HG02870 (cell line): ENCODE data around the gene PTCH1.

ENCODE experiments used
- ATAC-seq: cut with Tn5 transposase; IDR thresholded peaks from one replicate; pipeline ENCODE4 v1.9.1; 2021; ENCODE audit warnings: mild to moderate bottlenecking, moderate library complexity; ENCODE audit not compliant: unreplicated experiment

Gene PTCH1

GRCh38 chr9:95513711-95514110 is 3.1 kb downstream of the PTCH1 start:
- no peak for ATAC-seq

- no peak for ATAC-seq
Measured at GRCh38 chr9:95512709-95513095, 4.1 kb downstream of the PTCH1 start.

GRCh38 chr9:95511952-95512708 is 4.6 kb downstream of the PTCH1 start:
- no peak for ATAC-seq

- no peak for ATAC-seq
Measured at GRCh38 chr9:95511616-95511931, 5.2 kb downstream of the PTCH1 start.

DNA sequence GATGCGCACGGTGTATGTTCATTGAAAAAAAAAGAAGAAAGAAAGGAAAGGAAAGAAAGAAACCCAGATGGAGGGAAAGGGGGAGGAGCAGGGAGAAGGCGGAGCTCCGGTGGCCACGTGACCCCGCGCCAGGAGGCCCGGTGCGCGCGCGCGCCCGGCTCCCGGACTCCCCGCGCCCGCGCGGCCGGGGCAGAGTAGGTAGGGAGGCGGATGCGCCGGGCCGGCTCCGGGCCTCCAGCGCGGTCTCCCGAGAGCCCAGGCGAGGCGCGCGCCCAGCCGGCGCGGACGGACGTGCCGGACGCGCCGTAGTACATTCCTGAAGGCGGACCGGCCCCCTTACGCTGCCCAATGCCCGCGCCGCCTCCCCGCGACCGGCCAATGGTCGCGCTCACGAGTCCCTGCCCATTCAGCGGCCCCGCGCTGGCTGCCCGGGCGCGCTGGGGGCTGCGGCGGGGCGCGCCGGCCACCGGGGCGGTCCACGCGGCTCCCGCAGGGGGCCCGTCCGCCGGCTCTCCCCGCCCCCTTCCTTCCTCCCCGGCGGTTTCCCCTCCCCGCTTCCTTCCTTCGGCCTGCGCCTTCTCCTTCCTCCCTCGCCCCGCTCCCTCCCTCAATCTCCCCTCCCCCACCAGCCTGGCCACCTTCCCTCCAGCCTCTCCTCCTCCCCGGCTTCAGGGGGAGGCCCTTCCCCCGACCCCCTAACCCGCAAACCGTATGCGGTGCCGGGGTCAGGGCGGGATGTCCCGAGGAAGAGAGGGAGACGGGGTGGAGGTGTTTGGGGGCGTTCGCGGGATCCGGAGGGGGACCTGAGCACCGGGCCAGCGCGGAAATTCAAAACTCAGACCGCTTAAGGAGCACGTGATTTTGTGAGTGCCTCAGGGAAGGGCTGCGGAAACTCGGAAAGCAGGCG is 5.8 kb downstream of the PTCH1 start:
- ATAC-seq: peak; percentile 32

DNA sequence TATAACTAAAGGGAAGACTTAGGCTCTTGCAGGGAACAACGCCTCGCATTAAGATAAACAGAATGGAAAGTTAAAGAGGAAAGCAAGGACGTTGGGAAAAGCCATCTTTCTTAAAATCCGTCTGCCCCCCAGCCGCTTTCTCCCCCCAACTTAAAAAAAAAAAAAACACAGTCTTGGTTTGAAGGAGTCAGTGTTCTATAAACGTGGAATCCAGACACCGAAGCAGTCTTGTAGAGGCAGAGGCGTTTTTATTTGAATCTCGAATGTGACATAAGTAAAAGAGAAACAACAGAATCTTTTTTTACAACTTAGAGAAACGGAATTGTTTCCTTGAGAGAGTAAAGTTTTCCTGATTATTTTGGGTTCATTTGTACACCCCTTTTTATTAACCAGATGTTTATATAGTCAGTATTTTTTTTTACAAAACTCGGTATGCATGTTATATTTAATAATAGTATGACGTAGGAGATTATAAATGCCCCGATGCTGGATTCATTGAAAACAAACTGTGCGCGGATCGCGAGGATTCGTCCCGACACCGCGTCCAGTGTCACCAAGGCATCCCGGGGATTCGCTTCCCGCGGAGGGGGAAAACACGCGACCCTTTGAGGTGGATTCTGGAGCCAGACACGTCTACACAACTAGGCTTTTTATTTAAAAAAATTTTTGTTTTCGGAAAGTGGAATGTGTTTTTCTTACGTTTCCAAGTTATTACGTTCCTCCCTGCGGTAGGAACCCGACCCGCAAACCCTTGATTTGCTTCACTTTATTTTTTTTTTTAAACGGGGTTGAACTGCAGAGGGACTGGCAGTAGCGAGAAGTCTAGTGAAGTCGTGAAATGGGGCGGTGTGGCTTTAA is 6.7 kb downstream of the PTCH1 start:
- no peak for ATAC-seq

DNA sequence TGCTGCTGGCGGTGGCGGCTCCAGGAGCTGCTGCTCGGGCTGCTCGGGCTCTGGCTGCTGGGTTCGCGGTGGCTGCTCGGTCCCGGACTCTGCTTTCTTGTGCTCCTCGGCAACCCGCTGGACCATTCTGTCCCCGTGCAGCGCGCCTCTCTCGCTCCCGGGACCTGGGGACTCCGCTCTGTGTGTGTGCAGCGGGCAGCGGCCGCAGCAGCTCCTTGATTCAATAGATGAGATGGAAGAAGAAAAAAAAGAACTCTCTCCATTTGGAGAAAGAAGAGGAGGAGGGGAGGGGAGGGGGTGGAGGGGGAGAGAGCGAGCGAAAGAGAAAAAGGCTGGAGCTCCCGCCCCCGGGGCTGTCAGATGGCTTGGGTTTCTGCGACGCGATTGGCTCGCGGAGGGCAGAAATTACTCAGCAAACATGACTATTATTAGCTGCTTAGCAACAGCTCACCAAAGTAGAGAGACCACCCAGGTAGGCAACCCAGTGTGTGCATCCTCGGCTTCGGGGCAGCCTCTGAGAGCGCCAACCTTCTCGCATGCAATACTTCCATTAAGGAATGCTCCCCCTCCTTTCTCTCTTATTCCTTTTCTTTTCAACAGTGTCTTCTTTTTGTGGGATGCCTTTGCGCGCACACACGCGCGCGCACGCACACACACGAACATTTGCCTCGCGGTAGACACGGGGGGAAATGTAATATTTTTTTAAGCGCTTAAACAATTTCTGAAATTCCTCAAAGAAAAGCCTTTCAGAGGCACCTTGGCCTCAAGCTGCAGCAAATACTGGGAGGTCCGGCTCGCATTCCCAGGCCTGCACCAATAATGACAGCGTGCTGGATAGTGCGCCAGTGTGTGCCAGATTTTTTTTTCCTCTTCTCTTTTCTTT is 7.6 kb downstream of the PTCH1 start:
- ATAC-seq: peak; percentile 38

GRCh38 chr9:95508242-95508967 is 8.4 kb downstream of the PTCH1 start:
- ATAC-seq: no peak

GRCh38 chr9:95507464-95508241 is 9.1 kb downstream of the PTCH1 start:
- ATAC-seq: no peak

- ATAC-seq: no peak
Measured at GRCh38 chr9:95506678-95507463, 9.9 kb downstream of the PTCH1 start.

DNA sequence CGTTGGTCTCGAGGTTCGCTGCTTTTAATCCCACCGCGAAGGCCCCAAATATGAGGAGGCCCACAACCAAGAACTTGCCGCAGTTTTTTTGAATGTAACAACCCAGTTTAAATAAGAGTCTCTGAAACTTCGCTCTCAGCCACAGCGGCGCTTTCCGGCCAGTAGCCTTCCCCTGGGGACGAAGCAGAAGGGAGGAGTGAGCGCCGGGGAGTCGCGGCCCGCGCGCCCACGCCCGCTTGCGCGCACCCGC is 10.4 kb downstream of the PTCH1 start:
- no peak for ATAC-seq

DNA sequence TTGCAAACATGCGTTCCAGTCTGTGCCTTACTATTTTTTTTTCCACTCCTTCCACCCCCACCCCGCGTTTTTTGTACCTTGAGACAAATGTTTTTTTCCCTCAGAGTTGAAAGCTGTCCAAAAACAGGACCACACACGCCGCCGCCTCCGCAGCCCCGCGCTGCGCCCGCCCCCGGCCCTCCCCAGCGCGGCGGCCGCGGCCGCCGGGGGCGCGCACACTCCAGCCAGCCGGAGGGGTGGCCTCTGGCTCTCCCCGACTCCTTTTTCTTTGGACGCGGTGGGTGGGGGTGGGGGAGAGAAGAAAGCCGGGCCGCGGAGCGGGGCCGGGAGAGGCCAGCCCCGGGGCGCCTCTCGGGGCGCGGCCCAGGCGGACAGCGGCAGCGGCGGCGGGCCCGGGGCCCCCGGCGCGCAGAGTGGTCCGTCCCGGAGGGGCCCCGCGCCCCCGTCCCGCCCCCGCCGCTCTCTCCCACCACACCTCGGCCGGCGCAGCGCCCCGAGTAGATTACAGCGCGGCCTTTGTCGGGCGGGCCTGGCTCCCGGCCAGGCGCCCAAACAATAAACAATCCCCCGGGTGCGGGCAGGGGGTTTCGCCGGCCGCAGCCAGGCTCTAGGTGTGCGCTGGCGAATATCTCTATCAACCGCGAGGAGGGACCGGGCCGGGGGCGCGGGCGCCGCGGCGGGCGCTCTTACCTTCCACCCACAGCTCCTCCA is 10.9 kb downstream of the PTCH1 start:
- ATAC-seq: no peak

GRCh38 chr9:95505072-95505716 is 11.6 kb downstream of the PTCH1 start:
- no peak for ATAC-seq

DNA sequence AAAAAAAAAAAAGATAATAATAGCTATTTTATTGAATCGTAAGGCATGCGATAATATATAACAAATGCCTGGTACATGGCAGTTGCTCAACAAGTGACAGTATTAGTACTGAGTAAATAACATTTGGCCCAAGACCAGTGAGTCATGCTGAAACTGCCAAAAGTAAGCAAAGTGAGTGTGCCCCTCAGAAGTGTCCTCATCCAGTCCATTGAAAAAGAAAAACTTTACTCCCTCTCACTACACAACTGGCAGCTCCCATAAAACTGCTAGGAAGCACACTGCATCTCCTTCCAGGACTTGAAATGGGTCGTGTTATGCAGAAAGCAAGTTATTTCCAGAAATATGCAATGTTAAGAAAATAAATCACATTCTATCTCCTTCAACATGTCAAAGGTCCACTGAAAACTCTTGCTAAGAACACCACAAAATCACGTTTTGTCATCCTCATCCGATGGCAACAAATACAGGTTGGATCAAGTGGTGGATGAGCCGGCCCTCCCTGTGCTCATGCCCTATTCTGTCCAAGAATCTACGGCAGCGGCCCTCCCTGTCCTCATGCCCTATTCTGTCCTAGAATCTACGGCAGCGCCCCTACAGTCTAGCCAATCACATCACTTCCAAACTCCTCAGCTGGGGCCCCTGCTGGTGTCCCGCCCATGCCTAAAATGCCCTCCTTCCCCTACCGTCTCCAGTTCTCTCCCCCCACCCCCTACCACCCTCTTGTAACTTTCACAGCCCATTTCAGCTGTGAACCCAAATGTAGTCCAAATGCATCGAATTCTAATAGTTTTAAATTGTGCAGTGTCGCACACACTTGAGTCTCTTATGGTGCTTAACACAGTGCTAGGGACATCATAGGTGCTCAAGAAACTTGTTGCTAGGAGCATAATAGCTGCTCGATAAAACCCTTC is 12.5 kb downstream of the PTCH1 start:
- ATAC-seq: no peak

DNA sequence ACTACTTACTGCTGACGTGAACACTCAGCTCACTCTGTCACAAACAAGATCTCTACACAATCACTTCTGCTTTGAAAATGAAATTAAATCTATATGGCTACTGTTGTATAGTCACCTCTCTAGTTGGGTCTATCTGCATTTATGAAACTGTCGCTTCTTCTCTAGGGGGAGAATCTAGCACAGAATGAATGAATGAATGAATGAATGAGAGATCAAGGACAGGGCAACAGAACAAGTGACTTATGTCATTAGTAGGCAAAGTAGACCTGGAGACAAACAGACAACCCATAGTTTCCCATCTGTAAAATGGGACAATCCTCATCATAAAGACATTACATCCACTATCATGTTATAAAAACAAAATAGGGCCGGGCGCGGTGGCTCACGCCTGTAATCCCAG is 13.4 kb downstream of the PTCH1 start:
- no peak for ATAC-seq

DNA sequence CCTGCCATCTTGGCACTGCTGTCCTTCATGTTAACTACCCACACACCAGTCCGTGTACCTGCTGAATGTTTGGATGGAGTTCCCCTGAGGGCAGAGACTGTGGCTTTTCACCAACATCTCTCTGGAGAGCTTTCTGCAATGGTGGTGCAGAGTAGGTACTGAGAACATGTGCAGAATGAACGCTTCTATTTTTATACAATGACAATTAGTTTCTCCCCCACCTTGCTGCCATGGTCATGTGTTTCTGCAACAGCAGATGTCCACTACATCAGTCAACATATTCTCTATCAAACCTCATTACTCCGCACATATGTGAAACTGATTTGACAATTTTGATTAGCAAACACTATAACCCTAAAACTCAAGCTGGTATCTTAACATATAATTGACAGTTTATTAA is 14.5 kb downstream of the PTCH1 start:
- ATAC-seq: no peak
